Liver (tissue), 9 donors: Measurements from ENCODE around the gene CCT5. TPM values are rescaled to one million over a fixed set of nuclear protein-coding genes. Genes with fewer than 3 reads are reported as not detected.
"Not testable (repeated sequence)": the region's sequence is repeated elsewhere in the genome, so short reads cannot be mapped to it uniquely, and the experiment has no call there.

Experiments used
- DNase-seq: peaks from one replicate; pipeline ENCODE4 v3.0.0-alpha.2; 2017; ENCODE audit warnings: low spot score
- H3K27ac ChIP-seq, 2 donors: one replicate each; pipeline ENCODE4 v1.7.0; 2013; ENCODE audit warnings: inconsistent platforms in 2 of 2, low read length in 2 of 2, control low read depth in 1 of 2, low read depth in 1 of 2, mild to moderate bottlenecking in 1 of 2
- H3K27me3 ChIP-seq, 4 donors: one replicate each; pipeline versions ENCODE4 v1.6.1 to v1.7.0; 2013; ENCODE audit warnings: low read length in 3 of 4, inconsistent platforms in 1 of 4, mild to moderate bottlenecking in 1 of 4, moderate library complexity in 1 of 4; ENCODE audit not compliant: control insufficient read depth in 4 of 4, insufficient read depth in 4 of 4
- H3K36me3 ChIP-seq, 4 donors: one replicate each; pipeline versions ENCODE4 v1.6.1 to v1.7.0; 2013; ENCODE audit warnings: low read length in 3 of 4, mild to moderate bottlenecking in 3 of 4, low read depth in 1 of 4, moderate library complexity in 1 of 4; ENCODE audit not compliant: control insufficient read depth in 4 of 4, insufficient read depth in 3 of 4
- H3K4me1 ChIP-seq, 4 donors: one replicate each; pipeline versions ENCODE4 v1.6.1 to v1.7.0; 2013; ENCODE audit warnings: low read length in 3 of 4, mild to moderate bottlenecking in 3 of 4, moderate library complexity in 1 of 4; ENCODE audit not compliant: control insufficient read depth in 4 of 4, insufficient read depth in 4 of 4
- H3K4me3 ChIP-seq, 3 donors: one replicate each; pipeline versions ENCODE4 v1.6.1 to v1.7.0; 2013; ENCODE audit warnings: low read length in 3 of 3, control low read depth in 1 of 3, low read depth in 1 of 3, mild to moderate bottlenecking in 1 of 3
- H3K9ac ChIP-seq, 2 donors: one replicate each; pipeline ENCODE4 v1.7.0; 2013; ENCODE audit warnings: low read length in 2 of 2, mild to moderate bottlenecking in 2 of 2, moderate library complexity in 2 of 2, control low read depth in 1 of 2, low read depth in 1 of 2
- H3K9me3 ChIP-seq, 4 donors: one replicate each; pipeline versions ENCODE4 v1.6.1 to v1.7.0; 2013; ENCODE audit warnings: low read length in 3 of 4; ENCODE audit not compliant: control insufficient read depth in 4 of 4
- CTCF ChIP-seq: fragments of 150-350 bp; IDR thresholded peaks from 2 replicates; pipeline ENCODE4 v1.5.1; 2017; ENCODE audit warnings: improper control_type of control experiment, low read depth, low read length; ENCODE audit not compliant: missing input control
- EGR1 ChIP-seq, 2 donors: IDR thresholded peaks; 2 replicates each; pipeline ENCODE4 v1.6.1; 2016 to 2018; ENCODE audit warnings: antibody characterized with exemption in 2 of 2, low read depth in 2 of 2
- GABPA ChIP-seq, 2 donors: IDR thresholded peaks in 1 of 2; conservative IDR thresholded peaks in 1 of 2; 2 replicates each; pipeline ENCODE4 v1.6.1; 2016; ENCODE audit warnings: antibody characterized with exemption in 2 of 2, mild to moderate bottlenecking in 1 of 2, moderate library complexity in 1 of 2
- HNF4A ChIP-seq, 2 donors: conservative IDR thresholded peaks; 2 replicates each; pipeline ENCODE4 v1.6.1; 2016; ENCODE audit warnings: antibody characterized with exemption in 2 of 2, mild to moderate bottlenecking in 2 of 2
- HNF4G ChIP-seq: IDR thresholded peaks from 2 replicates; pipeline ENCODE4 v1.6.1; 2016; ENCODE audit warnings: antibody characterized with exemption
- MAX ChIP-seq: IDR thresholded peaks from 2 replicates; pipeline ENCODE4 v1.6.1; 2016; ENCODE audit warnings: antibody characterized with exemption
- RXRA ChIP-seq, 2 donors: IDR thresholded peaks; 2 replicates each; pipeline ENCODE4 v1.6.1; 2017 to 2018; ENCODE audit warnings: antibody characterized with exemption in 2 of 2, mild to moderate bottlenecking in 1 of 2
- SP1 ChIP-seq: IDR thresholded peaks from 2 replicates; pipeline ENCODE4 v1.6.1; 2018; ENCODE audit warnings: antibody characterized with exemption, mild to moderate bottlenecking
- ZBTB33 ChIP-seq: IDR thresholded peaks from 2 replicates; pipeline ENCODE4 v1.6.1; 2016; ENCODE audit warnings: antibody characterized with exemption
- WGBS: extraction: QIAGEN DNeasy Blood & Tissue Kit; methylation state at CpG from one replicate; pipeline ENCODE4 v1.1.7; 2013; 5-methylcytosine and 5-hydroxymethylcytosine counted together
- polyA plus RNA-seq, 2 donors: library from polyadenylated mRNA; stranded (reverse) in 1 of 2; unstranded in 1 of 2; fragments of 200-250 nt in 1 of 2; fragments of >200 nt in 1 of 2; fragmentation: Nextera tagmentation in 1 of 2; extraction: Ambion mirVana in 1 of 2; gene quantifications; one replicate each; pipeline versions ENCODE4 v1.2.1 to v1.2.3, GENCODE V29; 2013 to 2015
- total RNA-seq, 2 donors: library from RNA; depleted of rRNA; stranded (reverse); fragments of >200 nt; gene quantifications; one replicate each; pipeline ENCODE4 v1.2.3, GENCODE V29; 2014
- donor health status: healthy.
- donor health status: healthy.
- donor health status: healthy.
- donor health status: healthy.
- donor health status: healthy.

The CCT5 gene
- total and polyA plus RNA-seq, 4 donors = 68.4 to 157 (median 105) TPM

GRCh38 chr5:10272053-10272874 is 22.2 kb downstream of the CCT5 start:
- WGBS = 67% methylated on average over 9 of the region's 9 CpGs
- H3K4me1 ChIP-seq = peaks cover 4 to 26% (median 20%) of the 10 kb centered on the region in 4 donors
- H3K27ac ChIP-seq = no peak overlapping the region
- no peaks in the 10 kb centered on the region for H3K27me3 ChIP-seq
- no peaks in the 10 kb centered on the region for H3K9me3 ChIP-seq
- no peak for TF ChIP-seq MAX
- no peaks in the 10 kb centered on the region for H3K36me3 ChIP-seq
- DNase-seq = no peak
- H3K9ac ChIP-seq = no peak overlapping the region
- H3K4me3 ChIP-seq = no peak overlapping the region

- TF ChIP-seq SP1 = peak; percentile 45
- peak; percentile 48 to 77 for TF ChIP-seq HNF4A (conservative IDR thresholded peaks at IDR 0.05)
- TF ChIP-seq HNF4G = peak; percentile 16
- peak in 1 of 2 donors; percentile 7 for TF ChIP-seq RXRA (IDR thresholded peaks at IDR 0.05)
- 24% methylated on average over 6 of the region's 6 CpGs for WGBS
- not testable (repeated sequence) for H3K4me3 ChIP-seq
Measured at GRCh38 chr5:10272875-10273209, 22.8 kb downstream of the CCT5 start.

GRCh38 chr5:10275460-10275859 is 25.4 kb downstream of the CCT5 start:
- DNase-seq = no peak
- 82% methylated on average over 10 of the region's 10 CpGs for WGBS
- TF ChIP-seq EGR1 (IDR thresholded peaks at IDR 0.05; ENCODE audit: low read depth in 2 of 2) (no peak), MAX (no peak), SP1 (no peak), CTCF (no peak), GABPA (IDR thresholded peaks at IDR 0.05 in 1 of 2, conservative IDR thresholded peaks at IDR 0.05 in 1 of 2) (no peak), ZBTB33 (no peak)
- Histone ChIP-seq H3K9me3 (no peaks in the 10 kb centered on the region), H3K4me3 (no peak overlapping the region), H3K36me3 (peaks cover 0 to 2% (median 0%) of the 10 kb centered on the region in 4 donors), H3K9ac (no peak overlapping the region), H3K27ac (peak overlapping the region; percentile 13 to 21), H3K4me1 (peaks cover 4 to 32% (median 23%) of the 10 kb centered on the region in 4 donors), H3K27me3 (no peaks in the 10 kb centered on the region)

More at GRCh38 chr5:10272875-10273209, 22.8 kb downstream of the CCT5 start:
- not testable (repeated sequence) for H3K27ac ChIP-seq, DNase-seq, H3K9ac ChIP-seq, H3K9me3 ChIP-seq, H3K36me3 ChIP-seq, H3K27me3 ChIP-seq
- peaks cover 4 to 26% (median 20%) of the 10 kb centered on the region in 4 donors for H3K4me1 ChIP-seq
